Forelimb muscle (tissue), 1 donor: Measurements from ENCODE around the gene S100G. TPM values are rescaled to one million over a fixed set of nuclear protein-coding genes. Genes with fewer than 3 reads are reported as not detected.
"Not testable (repeated sequence)": the region's sequence is repeated elsewhere in the genome, so short reads cannot be mapped to it uniquely, and the experiment has no call there.

Experiments
- DNase-seq: peaks from one replicate; pipeline ENCODE4 v3.0.0-alpha.2; 2013; ENCODE audit warnings: low read depth
- polyA plus RNA-seq: library from polyadenylated mRNA; unstranded; fragments of 120-200 nt; gene quantifications from one replicate; pipeline ENCODE4 v1.2.1, GENCODE V29; 2013; ENCODE audit not compliant: insufficient read length

The S100G gene
- polyA plus RNA-seq: not detected

GRCh38 chrX:16649858-16650257 is at the start of gene S100G:
Gene S100G, plus strand, starts transcription at chrX:16650158. Its CDS starts 849 bp downstream, at chrX:16651007.
- no peak for DNase-seq

GRCh38 chrX:16601885-16602284 is 48.1 kb upstream of the S100G start:
- no peak for DNase-seq

GRCh38 chrX:16603235-16603634 is 46.7 kb upstream of the S100G start:
- DNase-seq: not testable (repeated sequence)

- DNase-seq: no peak
These were observed 46.1 kb upstream of the S100G start for GRCh38 chrX:16603822-16604221.

- DNase-seq: no peak
These were observed 45.6 kb upstream of the S100G start for GRCh38 chrX:16604337-16604736.

GRCh38 chrX:16606142-16606720 is 43.7 kb upstream of the S100G start:
- DNase-seq: no peak

GRCh38 chrX:16610121-16610621 is 39.8 kb upstream of the S100G start:
- no peak for DNase-seq

- DNase-seq: not testable (repeated sequence)
These were observed 39.3 kb upstream of the S100G start for GRCh38 chrX:16610654-16611053.

- DNase-seq: no peak
These were observed 37.6 kb upstream of the S100G start for GRCh38 chrX:16612257-16612897.

- DNase-seq: no peak
These were observed 32.6 kb upstream of the S100G start for GRCh38 chrX:16617382-16617781.

- no peak for DNase-seq
These were observed 31.5 kb upstream of the S100G start for GRCh38 chrX:16618422-16618821.

- DNase-seq: no peak
These were observed 30.9 kb upstream of the S100G start for GRCh38 chrX:16619024-16619423.

- DNase-seq: not testable (repeated sequence)
These were observed 21.4 kb upstream of the S100G start for GRCh38 chrX:16628511-16628910.

- no peak for DNase-seq
These were observed 20.9 kb upstream of the S100G start for GRCh38 chrX:16628946-16629595.

GRCh38 chrX:16629909-16630308 is 20.0 kb upstream of the S100G start:
- no peak for DNase-seq

GRCh38 chrX:16633754-16634153 is 16.2 kb upstream of the S100G start:
- DNase-seq: no peak

GRCh38 chrX:16635040-16635439 is 14.9 kb upstream of the S100G start:
- no peak for DNase-seq

GRCh38 chrX:16635596-16635995 is 14.4 kb upstream of the S100G start:
- DNase-seq: no peak

GRCh38 chrX:16638533-16638932 is 11.4 kb upstream of the S100G start:
- no peak for DNase-seq

GRCh38 chrX:16639966-16640365 is 10.0 kb upstream of the S100G start:
- DNase-seq: no peak

- no peak for DNase-seq
These were observed 9.1 kb upstream of the S100G start for GRCh38 chrX:16640823-16641222.

GRCh38 chrX:16643176-16643575 is 6.8 kb upstream of the S100G start:
- DNase-seq: no peak
